ENCODE measurements around the gene PRPF6.

DNA sequence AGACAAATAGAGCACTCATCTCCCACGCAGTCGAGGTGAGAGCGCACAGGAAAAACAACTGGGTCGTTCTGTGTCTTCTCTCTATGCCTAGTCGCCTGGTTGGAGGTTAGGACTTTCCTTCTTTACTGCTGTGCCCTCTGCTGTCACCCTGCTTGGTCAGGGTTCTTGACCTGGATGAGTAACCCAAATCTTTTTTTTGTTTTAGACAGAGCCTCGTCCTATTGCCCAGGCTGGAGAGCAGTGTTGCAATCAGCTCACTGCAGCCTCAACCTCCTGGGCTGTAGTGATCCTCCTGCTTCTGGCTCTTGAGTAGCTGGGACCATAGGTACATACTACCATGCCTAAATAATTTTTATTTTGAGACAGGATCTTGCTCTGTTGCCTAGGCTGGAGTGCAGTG lies 24.5 kb downstream of the PRPF6 start:
- TF ChIP-seq BACH2 (CRISPR knock-in tag; IDR thresholded peaks at IDR 0.05; ENCODE audit: borderline replicate concordance) (no peak), ZFP3 (CRISPR knock-in tag; IDR thresholded peaks at IDR 0.05) (no peak), ZNF8 (CRISPR knock-in tag; IDR thresholded peaks at IDR 0.05) (no peak), ZFP30 (CRISPR knock-in tag; IDR thresholded peaks at IDR 0.05) (no peak), ZNF565 (CRISPR knock-in tag; conservative IDR thresholded peaks at IDR 0.05; ENCODE audit: low read depth) (no peak), CSRNP3 (CRISPR knock-in tag; IDR thresholded peaks at IDR 0.05) (no peak)
- TF ChIP-seq, protein P1, sequence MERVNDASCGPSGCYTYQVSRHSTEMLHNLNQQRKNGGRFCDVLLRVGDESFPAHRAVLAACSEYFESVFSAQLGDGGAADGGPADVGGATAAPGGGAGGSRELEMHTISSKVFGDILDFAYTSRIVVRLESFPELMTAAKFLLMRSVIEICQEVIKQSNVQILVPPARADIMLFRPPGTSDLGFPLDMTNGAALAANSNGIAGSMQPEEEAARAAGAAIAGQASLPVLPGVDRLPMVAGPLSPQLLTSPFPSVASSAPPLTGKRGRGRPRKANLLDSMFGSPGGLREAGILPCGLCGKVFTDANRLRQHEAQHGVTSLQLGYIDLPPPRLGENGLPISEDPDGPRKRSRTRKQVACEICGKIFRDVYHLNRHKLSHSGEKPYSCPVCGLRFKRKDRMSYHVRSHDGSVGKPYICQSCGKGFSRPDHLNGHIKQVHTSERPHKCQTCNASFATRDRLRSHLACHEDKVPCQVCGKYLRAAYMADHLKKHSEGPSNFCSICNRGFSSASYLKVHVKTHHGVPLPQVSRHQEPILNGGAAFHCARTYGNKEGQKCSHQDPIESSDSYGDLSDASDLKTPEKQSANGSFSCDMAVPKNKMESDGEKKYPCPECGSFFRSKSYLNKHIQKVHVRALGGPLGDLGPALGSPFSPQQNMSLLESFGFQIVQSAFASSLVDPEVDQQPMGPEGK (CRISPR knock-in tag; IDR thresholded peaks at IDR 0.05; ENCODE audit: borderline replicate concordance): no peak
- TF ChIP-seq, protein P2, sequence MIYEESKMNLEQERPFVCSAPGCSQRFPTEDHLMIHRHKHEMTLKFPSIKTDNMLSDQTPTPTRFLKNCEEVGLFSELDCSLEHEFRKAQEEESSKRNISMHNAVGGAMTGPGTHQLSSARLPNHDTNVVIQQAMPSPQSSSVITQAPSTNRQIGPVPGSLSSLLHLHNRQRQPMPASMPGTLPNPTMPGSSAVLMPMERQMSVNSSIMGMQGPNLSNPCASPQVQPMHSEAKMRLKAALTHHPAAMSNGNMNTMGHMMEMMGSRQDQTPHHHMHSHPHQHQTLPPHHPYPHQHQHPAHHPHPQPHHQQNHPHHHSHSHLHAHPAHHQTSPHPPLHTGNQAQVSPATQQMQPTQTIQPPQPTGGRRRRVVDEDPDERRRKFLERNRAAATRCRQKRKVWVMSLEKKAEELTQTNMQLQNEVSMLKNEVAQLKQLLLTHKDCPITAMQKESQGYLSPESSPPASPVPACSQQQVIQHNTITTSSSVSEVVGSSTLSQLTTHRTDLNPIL (CRISPR knock-in tag; IDR thresholded peaks at IDR 0.05; ENCODE audit: low read depth): no peak

Measured in SK-N-SH treated with all-trans-retinoic acid at 6 μM for 48 hours (cell line).